Activated CD4-positive, alpha-beta T cell treated with anti-CD3 and anti-CD28 coated beads for 1 hour (primary cell): Measurements from ENCODE around the gene NDUFC2.
"Not testable (repeated sequence)": the region's sequence is repeated elsewhere in the genome, so short reads cannot be mapped to it uniquely, and the experiment has no call there.

Experiments
- DNase-seq: peaks from one replicate; pipeline ENCODE4 v3.0.0-alpha.2; 2020

The NDUFC2 gene

GRCh38 chr11:78079232-78080083 lies at the start of gene NDUFC2:
Gene NDUFC2, minus strand, starts transcription at chr11:78079862. Its CDS starts 118 bp downstream, at chr11:78079744.
- DNase-seq = peak; percentile 51

GRCh38 chr11:78127403-78127802 lies 47.7 kb upstream of the NDUFC2 start:
- DNase-seq = no peak

GRCh38 chr11:78112582-78113275 lies 33.1 kb upstream of the NDUFC2 start:
- DNase-seq = no peak

- DNase-seq = no peak
Observed at GRCh38 chr11:78111298-78111697, 31.6 kb upstream of the NDUFC2 start.

GRCh38 chr11:78110830-78111229 lies 31.2 kb upstream of the NDUFC2 start:
- no peak for DNase-seq

GRCh38 chr11:78110351-78110750 lies 30.7 kb upstream of the NDUFC2 start:
- DNase-seq = no peak

GRCh38 chr11:78109081-78110015 lies 29.7 kb upstream of the NDUFC2 start:
- DNase-seq = no peak

- no peak for DNase-seq
Observed at GRCh38 chr11:78100676-78101472, 21.2 kb upstream of the NDUFC2 start.

GRCh38 chr11:78100261-78100660 lies 20.6 kb upstream of the NDUFC2 start:
- DNase-seq = no peak

- no peak for DNase-seq
Observed at GRCh38 chr11:78099666-78100065, 20.0 kb upstream of the NDUFC2 start.

GRCh38 chr11:78097666-78098385 lies 18.2 kb upstream of the NDUFC2 start:
- no peak for DNase-seq

GRCh38 chr11:78094250-78094649 lies 14.6 kb upstream of the NDUFC2 start:
- no peak for DNase-seq

GRCh38 chr11:78086521-78087074 lies 6.9 kb upstream of the NDUFC2 start:
- not testable (repeated sequence) for DNase-seq

- no peak for DNase-seq
Observed at GRCh38 chr11:78085972-78086371, 6.3 kb upstream of the NDUFC2 start.

GRCh38 chr11:78084506-78084905 lies 4.8 kb upstream of the NDUFC2 start:
- not testable (repeated sequence) for DNase-seq

- DNase-seq = no peak
Observed at GRCh38 chr11:78083021-78083420, 3.4 kb upstream of the NDUFC2 start.

- no peak for DNase-seq
Observed at GRCh38 chr11:78082146-78082545, 2.5 kb upstream of the NDUFC2 start.

- DNase-seq = no peak
Observed at GRCh38 chr11:78081583-78081982, 1.9 kb upstream of the NDUFC2 start.

GRCh38 chr11:78080818-78081495 lies 1.3 kb upstream of the NDUFC2 start:
- DNase-seq = no peak

- no peak for DNase-seq
Observed at GRCh38 chr11:78080084-78080817, 589 bp upstream of the NDUFC2 start.
